Iris pigment epithelial cell (primary cell): ENCODE results near the gene ERMP1.

Experiments used
- DNase-seq: peaks from one replicate; pipeline ENCODE4 v3.0.0-alpha.2; 2011; ENCODE audit warnings: low read depth

Gene ERMP1

GRCh38 chr9:5854063-5854790 lies 21.3 kb upstream of the ERMP1 start:
- DNase-seq, result no peak

- no peak for DNase-seq
Measured at GRCh38 chr9:5853617-5854016, 20.7 kb upstream of the ERMP1 start.

GRCh38 chr9:5852987-5853386 lies 20.1 kb upstream of the ERMP1 start:
- no peak for DNase-seq

GRCh38 chr9:5851445-5851844 lies 18.5 kb upstream of the ERMP1 start:
- DNase-seq, result peak; percentile 97

- no peak for DNase-seq
Measured at GRCh38 chr9:5850724-5851122, 17.8 kb upstream of the ERMP1 start.

- no peak for DNase-seq
Measured at GRCh38 chr9:5848372-5848882, 15.5 kb upstream of the ERMP1 start.

- DNase-seq, result peak; percentile 67
Measured at GRCh38 chr9:5846501-5846921, 13.6 kb upstream of the ERMP1 start.

- DNase-seq, result no peak
Measured at GRCh38 chr9:5846096-5846495, 13.2 kb upstream of the ERMP1 start.

- DNase-seq, result no peak
Measured at GRCh38 chr9:5845157-5845531, 12.2 kb upstream of the ERMP1 start.

GRCh38 chr9:5843794-5844471 lies 11.0 kb upstream of the ERMP1 start:
- DNase-seq, result peak; percentile 64

GRCh38 chr9:5842929-5843793 lies 10.2 kb upstream of the ERMP1 start:
- DNase-seq, result no peak

GRCh38 chr9:5841771-5842573 lies 9.1 kb upstream of the ERMP1 start:
- no peak for DNase-seq

GRCh38 chr9:5840788-5841187 lies 7.9 kb upstream of the ERMP1 start:
- DNase-seq, result no peak

GRCh38 chr9:5839572-5839902 lies 6.6 kb upstream of the ERMP1 start:
- DNase-seq, result no peak

GRCh38 chr9:5838884-5839571 lies 6.1 kb upstream of the ERMP1 start:
- DNase-seq, result peak; percentile 64

- DNase-seq, result no peak
Measured at GRCh38 chr9:5835808-5836207, 2.9 kb upstream of the ERMP1 start.

- no peak for DNase-seq
Measured at GRCh38 chr9:5834214-5834613, 1.3 kb upstream of the ERMP1 start.

GRCh38 chr9:5832071-5832537 lies 813 bp downstream of the ERMP1 start:
- DNase-seq, result no peak

GRCh38 chr9:5825895-5826622 lies 6.9 kb downstream of the ERMP1 start:
- no peak for DNase-seq

GRCh38 chr9:5825223-5825622 lies 7.7 kb downstream of the ERMP1 start:
- DNase-seq, result no peak
